GM21423 (cell line): ENCODE results near the gene LAMC1.
A peak's percentile ranks its signal among the peaks of the same experiment; 100 is the strongest.
"Not testable (repeated sequence)": the region's sequence is repeated elsewhere in the genome, so short reads cannot be mapped to it uniquely, and the experiment has no call there.

ENCODE experiments used
- ATAC-seq: cut with Tn5 transposase; IDR thresholded peaks from one replicate; pipeline ENCODE4 v1.9.1; 2021; ENCODE audit warnings: mild to moderate bottlenecking, moderate library complexity; ENCODE audit not compliant: unreplicated experiment

The LAMC1 gene

GRCh38 chr1:183043254-183043653 is 20.0 kb downstream of the LAMC1 start:
- ATAC-seq = no peak

GRCh38 chr1:183043872-183044854 is 20.9 kb downstream of the LAMC1 start:
- ATAC-seq = no peak

GRCh38 chr1:183044893-183045649 is 21.9 kb downstream of the LAMC1 start:
- ATAC-seq = no peak

- ATAC-seq = peak; percentile 99
Measured at GRCh38 chr1:183048087-183049085, 25.2 kb downstream of the LAMC1 start.

GRCh38 chr1:183051546-183051945 is 28.3 kb downstream of the LAMC1 start:
- no peak for ATAC-seq

- ATAC-seq = no peak
Measured at GRCh38 chr1:183052861-183053260, 29.6 kb downstream of the LAMC1 start.

GRCh38 chr1:183058851-183059502 is 35.8 kb downstream of the LAMC1 start:
- ATAC-seq = no peak

- no peak for ATAC-seq
Measured at GRCh38 chr1:183061194-183061593, 38.0 kb downstream of the LAMC1 start.

GRCh38 chr1:183063349-183063748 is 40.1 kb downstream of the LAMC1 start:
- ATAC-seq = no peak

- no peak for ATAC-seq
Measured at GRCh38 chr1:183065168-183065706, 42.0 kb downstream of the LAMC1 start.

- not testable (repeated sequence) for ATAC-seq
Measured at GRCh38 chr1:183066432-183066831, 43.2 kb downstream of the LAMC1 start.

GRCh38 chr1:183069562-183070216 is 46.5 kb downstream of the LAMC1 start:
- ATAC-seq = no peak

- no peak for ATAC-seq
Measured at GRCh38 chr1:183070234-183070922, 47.2 kb downstream of the LAMC1 start.

- peak; percentile 89 for ATAC-seq
Measured at GRCh38 chr1:183070923-183071618, 47.9 kb downstream of the LAMC1 start.

GRCh38 chr1:183072595-183072994 is 49.4 kb downstream of the LAMC1 start:
- ATAC-seq = not testable (repeated sequence)

GRCh38 chr1:183073320-183073719 is 50.1 kb downstream of the LAMC1 start:
- no peak for ATAC-seq

GRCh38 chr1:183074215-183074614 is 51.0 kb downstream of the LAMC1 start:
- ATAC-seq = no peak

GRCh38 chr1:183075861-183076260 is 52.6 kb downstream of the LAMC1 start:
- ATAC-seq = no peak
